DMS 273 treated with DMSO at 0.1 percent for 48 hours (cell line): Measurements from ENCODE around the gene CDH16.

ENCODE experiments used
- DNase-seq: peaks from one replicate; lab custom pipeline; 2025; lab: John Stamatoyannopoulos, UW

CDH16 gene

GRCh38 chr16:66927918-66928649, 9.4 kb upstream of the CDH16 start:
- DNase-seq, result no peak

- DNase-seq, result no peak
Measured at GRCh38 chr16:66926961-66927436, 8.3 kb upstream of the CDH16 start.

- DNase-seq, result no peak
Measured at GRCh38 chr16:66926171-66926947, 7.7 kb upstream of the CDH16 start.

- DNase-seq, result no peak
Measured at GRCh38 chr16:66925322-66925840, 6.7 kb upstream of the CDH16 start, which contains the start of gene RRAD. Gene RRAD (minus strand): TSS chr16:66925535. CDS start chr16:66925179, 356 bp downstream.

- no peak for DNase-seq
Measured at GRCh38 chr16:66924527-66925321, 6.0 kb upstream of the CDH16 start.

- no peak for DNase-seq
Measured at GRCh38 chr16:66923866-66924265, 5.2 kb upstream of the CDH16 start.

- peak; percentile 80 for DNase-seq
Measured at GRCh38 chr16:66923247-66923731, 4.6 kb upstream of the CDH16 start.

- DNase-seq, result no peak
Measured at GRCh38 chr16:66921729-66922450, 3.2 kb upstream of the CDH16 start.

- no peak for DNase-seq
Measured at GRCh38 chr16:66920924-66921680, 2.4 kb upstream of the CDH16 start.

GRCh38 chr16:66920299-66920590, 1.6 kb upstream of the CDH16 start:
- DNase-seq, result no peak

GRCh38 chr16:66919569-66920298, 1.0 kb upstream of the CDH16 start:
- DNase-seq, result no peak

GRCh38 chr16:66918355-66918754, 330 bp downstream of the CDH16 start:
- no peak for DNase-seq

- DNase-seq, result no peak
Measured at GRCh38 chr16:66917741-66918140, 944 bp downstream of the CDH16 start.

- DNase-seq, result no peak
Measured at GRCh38 chr16:66916518-66916917, 2.2 kb downstream of the CDH16 start.

- DNase-seq, result no peak
Measured at GRCh38 chr16:66915041-66915440, 3.6 kb downstream of the CDH16 start.

GRCh38 chr16:66914541-66914940, 4.1 kb downstream of the CDH16 start:
- no peak for DNase-seq

- no peak for DNase-seq
Measured at GRCh38 chr16:66913711-66914110, 5.0 kb downstream of the CDH16 start.

GRCh38 chr16:66913081-66913480, 5.6 kb downstream of the CDH16 start:
- DNase-seq, result no peak

- DNase-seq, result no peak
Measured at GRCh38 chr16:66911801-66912200, 6.9 kb downstream of the CDH16 start.

GRCh38 chr16:66911112-66911511, 7.6 kb downstream of the CDH16 start:
- no peak for DNase-seq
